Measurements from ENCODE around the gene NAV3. TPM values are rescaled to one million over a fixed set of nuclear protein-coding genes. Genes with fewer than 3 reads are reported as not detected.

Gene NAV3
- total and polyA plus RNA-seq, 2 of the 4 experiments (the other 2 are of a cell fraction): 25.5 to 106 TPM

DNA sequence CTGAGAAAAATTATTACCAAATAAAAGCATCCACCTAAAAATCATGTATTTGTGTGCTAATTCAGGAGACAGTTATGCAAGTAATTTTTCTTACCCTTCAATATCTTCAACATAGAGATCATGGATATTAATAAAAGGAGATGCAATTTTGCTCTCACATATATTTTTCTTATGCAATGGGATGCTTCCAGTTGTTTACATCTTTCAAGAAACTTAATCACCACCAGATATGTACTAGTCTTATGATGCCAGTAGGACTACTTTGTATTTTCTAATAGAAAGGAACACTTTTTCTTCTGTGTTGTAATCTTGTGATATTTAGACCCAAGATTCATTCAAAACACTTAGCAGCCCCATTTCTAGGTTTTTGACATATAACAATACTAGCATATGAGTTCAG lies 107.6 kb downstream of the NAV3 start:
- no peak overlapping the region for H3K4ac ChIP-seq (ENCODE audit: low read depth, low read length)
- peaks cover 0 to 1% of the 10 kb centered on the region in 2 experiments; a peak in 1 of 4 replicates for H3K79me1 ChIP-seq (ENCODE audit: low read depth in 1 of 2, low read length in 2 of 2)
- in situ Hi-C loops (cut with MboI; ENCODE audit: low sequenced_read_pairs): loop anchor here (25.0 kb wide), 1 partner anchor 876 kb away; the partner anchor contains the start of gene E2F7
- H3K9ac ChIP-seq (ENCODE audit: low read depth, low read length): no peak overlapping the region
- ChIA-PET POLR2A (ENCODE audit: unreplicated experiment) (no interaction called here), CTCF (interaction anchor here (0.6 to 1.3 kb wide), 2 partner anchors 12 to 13 kb away, joined by 3 to 4 read pairs; no protein-coding TSS in a partner anchor)
- no peak overlapping the region for H3K4me3 ChIP-seq (ENCODE audit: insufficient read depth, low read depth, low read length)
- dilution Hi-C loops (cut with HindIII; ENCODE audit: low sequenced_read_pairs, unreplicated experiment): no loop called here
- no peak overlapping the region for H4K8ac ChIP-seq (ENCODE audit: low read depth in 2 of 2, low read length in 2 of 2)
- H2BK120ac ChIP-seq (ENCODE audit: low read depth, low read length): peak overlapping the region; percentile 22; the same call in 1 of the 2 replicates
- no peak for TF ChIP-seq MAZ (IDR thresholded peaks at IDR 0.05; ENCODE audit: borderline replicate concordance, low read depth, low read length)
- TF ChIP-seq POLR2A (IDR thresholded peaks at IDR 0.05; ENCODE audit: low read depth, low read length): no peak
- no peak for TF ChIP-seq CHD1 (IDR thresholded peaks at IDR 0.05; ENCODE audit: low read depth, low read length)
- no peak for TF ChIP-seq BHLHE40 (IDR thresholded peaks at IDR 0.05; ENCODE audit: low read depth, low read length)
- TF ChIP-seq MAFK (IDR thresholded peaks at IDR 0.05; ENCODE audit: low read depth, low read length): no peak
- no peak for TF ChIP-seq FOS (IDR thresholded peaks at IDR 0.05; ENCODE audit: low read depth, low read length)
- TF ChIP-seq MXI1 (IDR thresholded peaks at IDR 0.05; ENCODE audit: borderline replicate concordance, low read depth, low read length): no peak
- TF ChIP-seq SMC3 (IDR thresholded peaks at IDR 0.05; ENCODE audit: low read depth, low read length): no peak
- TF ChIP-seq ELK1 (IDR thresholded peaks at IDR 0.05; ENCODE audit: borderline replicate concordance, low read depth, low read length): no peak
- no peak for TF ChIP-seq USF2 (IDR thresholded peaks at IDR 0.05; ENCODE audit: low read depth, low read length)
- no peak for TF ChIP-seq RFX5 (IDR thresholded peaks at IDR 0.05; ENCODE audit: low read depth, low read length)
- no peak for TF ChIP-seq CEBPB (IDR thresholded peaks at IDR 0.05; ENCODE audit: low read depth, low read length)
- no peak for TF ChIP-seq NFE2L2 (IDR thresholded peaks at IDR 0.05; ENCODE audit: low read depth, low read length)
- no peak for TF ChIP-seq RAD21 (IDR thresholded peaks at IDR 0.05; ENCODE audit: low read length)
- no peak for TF ChIP-seq CTCF (conservative IDR thresholded peaks at IDR 0.05; ENCODE audit: low read depth, low read length)
- intact Hi-C loops (cut with micrococcal nuclease): no loop called here
- no peak overlapping the region for H3K27ac ChIP-seq (ENCODE audit: insufficient read depth, low read length)
- H2AK9ac ChIP-seq (replicated peaks; ENCODE audit: low read depth, low read length, poor library complexity): no peak overlapping the region
- no peak overlapping the region for H2BK20ac ChIP-seq (ENCODE audit: low read depth, low read length)
- peak overlapping the region; percentile 26; the same call in 1 of the 2 replicates for H3K18ac ChIP-seq (ENCODE audit: low read depth, low read length)
- no peak overlapping the region for H2AFZ ChIP-seq (replicated peaks; ENCODE audit: low read length, poor library complexity)
- no peak overlapping the region; the same call in 2 of the 3 replicates for H2BK15ac ChIP-seq (ENCODE audit: low read depth, low read length)
- H3K23ac ChIP-seq (ENCODE audit: low read depth, low read length): no peak overlapping the region
- H3K36me3 ChIP-seq (ENCODE audit: control insufficient read depth, insufficient read depth, low read length): no peaks in the 10 kb centered on the region
- H3K4me1 ChIP-seq (ENCODE audit: control insufficient read depth, insufficient read depth, low read length): peaks cover 1% of the 10 kb centered on the region; the same call in 1 of the 2 replicates
- no peaks in the 10 kb centered on the region for H4K20me1 ChIP-seq (ENCODE audit: insufficient read depth, low read length)
- H4K5ac ChIP-seq (ENCODE audit: low read depth, low read length): no peak overlapping the region
- no TSS peak for BruUV-seq (replicated peaks)
- DNase-seq (no peak), ATAC-seq (ENCODE audit: low read depth) (no peak)
- H3K27me3 ChIP-seq (ENCODE audit: control insufficient read depth, insufficient read depth, low read length): no peaks in the 10 kb centered on the region
- H3K4me2 ChIP-seq (ENCODE audit: low read depth, low read length): no peak overlapping the region
- H4K91ac ChIP-seq (ENCODE audit: insufficient read depth, low read depth, low read length): no peak overlapping the region
- no peaks in the 10 kb centered on the region for H3K9me3 ChIP-seq (ENCODE audit: control insufficient read depth, insufficient read depth, low read length)
- H3K14ac ChIP-seq (replicated peaks; ENCODE audit: low read depth, low read length): no peak overlapping the region
- peak overlapping the region; percentile 58 for H2BK5ac ChIP-seq (ENCODE audit: low read depth, low read length, poor library complexity, severe bottlenecking)
- no peak overlapping the region for H3K56ac ChIP-seq (ENCODE audit: extremely low read depth, insufficient read depth, low read length)
- H2AK5ac ChIP-seq (ENCODE audit: low read depth, low read length): no peak overlapping the region
- no peaks in the 10 kb centered on the region for H3K9me1 ChIP-seq (ENCODE audit: insufficient read depth, low read length)

Measured in IMR-90 (cell line).